Stimulated activated CD8-positive, alpha-beta memory T cell treated with anti-CD3 and anti-CD28 coated beads, Interleukin-12 subunit alpha, Interleukin-12 subunit beta, amount 100 ng/mL, for 1 hour (primary cell): ENCODE data around the gene GABRG3.

Experiments
- DNase-seq: peaks from one replicate; pipeline ENCODE4 v3.0.0-alpha.2; 2020; ENCODE audit warnings: low read depth

The GABRG3 gene

DNA sequence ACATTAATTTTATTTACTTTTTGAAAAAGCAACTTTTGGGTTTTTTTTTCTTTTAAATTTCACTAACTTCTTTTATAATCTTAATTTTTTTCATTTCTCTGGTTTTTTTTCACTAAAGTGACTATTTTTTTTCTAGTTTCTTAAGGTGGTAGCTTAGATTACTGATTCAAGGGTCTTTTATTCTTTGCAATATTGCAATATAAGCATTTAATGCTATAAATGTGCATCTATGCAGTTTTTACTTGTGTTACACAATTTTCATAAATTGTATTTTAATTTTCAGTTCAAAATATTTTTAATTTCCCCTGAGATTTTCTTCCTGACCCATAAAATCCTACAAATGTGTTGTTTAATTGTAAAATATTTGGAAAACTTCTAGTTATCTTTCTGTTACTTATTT, 535.8 kb downstream of the GABRG3 start:
- DNase-seq, result no peak

DNA sequence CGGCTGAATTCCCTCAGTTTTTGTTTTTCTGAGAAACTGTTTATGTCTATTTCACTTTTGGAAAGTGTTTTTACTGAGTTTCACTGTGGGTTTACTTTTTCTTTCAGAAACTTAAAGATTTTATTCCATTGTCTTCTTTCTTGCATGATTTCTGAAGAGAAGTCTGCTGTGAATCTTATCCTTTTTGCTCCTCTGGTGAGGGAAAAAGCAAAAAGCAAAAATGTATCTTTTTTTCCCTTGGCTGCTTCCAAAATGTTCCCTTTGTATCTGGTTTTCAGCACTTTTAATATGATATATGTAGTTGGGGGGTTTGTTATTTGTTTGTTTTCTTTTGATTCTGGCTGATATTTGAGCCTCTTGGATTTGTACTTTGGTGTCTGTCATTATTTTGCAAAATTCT, 538.0 kb downstream of the GABRG3 start:
- no peak for DNase-seq

DNA sequence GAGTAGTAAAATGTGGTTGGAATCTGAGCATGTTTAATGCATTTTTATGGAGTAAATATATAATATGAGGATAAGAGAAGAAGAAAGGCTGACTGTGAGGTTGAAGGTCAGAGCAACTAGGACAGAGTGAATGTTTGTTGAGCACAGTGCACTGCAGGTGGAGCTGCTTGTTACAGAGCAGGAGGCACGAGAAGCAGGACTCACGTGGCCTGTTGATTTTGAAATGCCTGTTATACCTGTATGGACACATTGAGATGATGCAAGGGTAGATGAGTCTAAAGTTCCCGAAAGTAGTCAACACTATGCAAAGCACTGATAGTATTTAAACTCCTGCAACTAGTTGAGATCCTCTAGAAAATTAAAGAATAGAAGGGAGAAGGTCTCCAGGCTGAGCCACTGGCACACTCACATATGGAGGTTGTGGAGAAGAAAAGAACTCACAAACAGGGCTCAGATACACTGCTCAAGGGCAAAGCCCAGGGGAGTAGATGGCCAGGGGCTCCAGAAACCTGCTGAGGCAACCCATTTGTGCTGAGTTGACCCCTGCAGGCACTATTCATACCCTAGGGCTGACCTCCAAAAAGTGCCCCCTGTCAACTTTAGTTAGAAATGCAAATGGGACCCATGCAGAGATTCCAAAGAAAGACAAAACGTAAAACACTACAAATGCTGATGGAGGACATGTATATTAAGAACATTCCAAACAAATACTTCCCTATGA, 541.5 kb downstream of the GABRG3 start:
- no peak for DNase-seq

DNA sequence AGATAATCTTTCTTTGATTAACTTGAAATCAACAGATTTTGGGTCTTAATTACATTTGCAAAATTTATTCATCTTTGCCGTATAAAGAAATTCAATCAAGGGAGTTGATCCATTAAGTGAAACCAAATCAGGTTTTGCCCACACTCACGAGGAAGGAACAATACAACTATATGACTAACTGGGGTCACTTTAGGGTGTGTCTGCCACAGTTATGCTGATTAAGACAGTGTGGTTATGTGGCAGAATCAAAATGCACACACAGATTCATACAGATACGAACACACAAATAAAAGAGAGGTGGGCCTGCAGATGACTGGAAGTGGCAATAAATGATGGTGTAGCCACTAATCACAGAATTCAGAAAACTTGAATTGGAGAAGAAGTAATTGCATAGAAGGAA, 543.5 kb downstream of the GABRG3 start:
- DNase-seq, result no peak

GRCh38 chr15:27527490-27528067, 556.6 kb downstream of the GABRG3 start:
- DNase-seq, result no peak

GRCh38 chr15:27529399-27529798, 558.4 kb downstream of the GABRG3 start:
- DNase-seq, result no peak

- DNase-seq, result no peak
These were observed 560.0 kb downstream of the GABRG3 start for GRCh38 chr15:27530994-27531393.

GRCh38 chr15:27532358-27532757, 561.4 kb downstream of the GABRG3 start:
- DNase-seq, result no peak

DNA sequence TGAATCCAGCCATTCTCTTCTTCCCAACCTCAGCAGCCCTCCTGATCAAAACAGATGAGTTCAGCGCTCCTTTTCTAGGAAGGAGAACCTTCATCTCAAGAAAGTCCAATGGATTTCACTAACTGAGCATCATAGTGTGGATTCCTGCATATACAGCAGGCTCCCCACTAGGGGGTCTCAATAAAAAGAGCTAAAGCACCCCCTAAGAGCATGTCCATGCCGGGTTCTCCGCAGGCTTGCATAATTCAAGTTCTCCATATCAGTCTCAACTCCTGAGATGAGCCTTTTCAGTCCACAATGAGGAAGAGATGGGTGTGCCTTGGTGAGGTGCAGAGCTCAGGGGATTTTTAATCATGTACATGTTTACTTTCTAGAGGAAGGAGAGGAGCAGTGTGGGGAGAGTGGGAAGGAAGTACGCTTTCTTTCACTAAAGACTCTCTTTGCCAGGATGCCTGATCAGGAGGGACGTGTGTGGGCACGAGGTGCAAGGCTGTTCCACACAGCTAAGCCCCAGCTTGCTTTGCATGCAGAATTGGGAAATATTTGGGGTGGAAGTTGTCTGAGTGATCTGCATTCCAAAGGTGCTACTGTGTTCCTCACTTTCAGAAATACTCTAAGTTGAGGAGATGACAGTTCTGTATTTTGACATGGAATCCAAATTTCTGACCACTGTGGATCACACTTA, 564.6 kb downstream of the GABRG3 start:
- DNase-seq, result no peak

- DNase-seq, result no peak
These were observed 567.3 kb downstream of the GABRG3 start for GRCh38 chr15:27538325-27538724.

- DNase-seq, result no peak
These were observed 570.6 kb downstream of the GABRG3 start for GRCh38 chr15:27541581-27541980.

DNA sequence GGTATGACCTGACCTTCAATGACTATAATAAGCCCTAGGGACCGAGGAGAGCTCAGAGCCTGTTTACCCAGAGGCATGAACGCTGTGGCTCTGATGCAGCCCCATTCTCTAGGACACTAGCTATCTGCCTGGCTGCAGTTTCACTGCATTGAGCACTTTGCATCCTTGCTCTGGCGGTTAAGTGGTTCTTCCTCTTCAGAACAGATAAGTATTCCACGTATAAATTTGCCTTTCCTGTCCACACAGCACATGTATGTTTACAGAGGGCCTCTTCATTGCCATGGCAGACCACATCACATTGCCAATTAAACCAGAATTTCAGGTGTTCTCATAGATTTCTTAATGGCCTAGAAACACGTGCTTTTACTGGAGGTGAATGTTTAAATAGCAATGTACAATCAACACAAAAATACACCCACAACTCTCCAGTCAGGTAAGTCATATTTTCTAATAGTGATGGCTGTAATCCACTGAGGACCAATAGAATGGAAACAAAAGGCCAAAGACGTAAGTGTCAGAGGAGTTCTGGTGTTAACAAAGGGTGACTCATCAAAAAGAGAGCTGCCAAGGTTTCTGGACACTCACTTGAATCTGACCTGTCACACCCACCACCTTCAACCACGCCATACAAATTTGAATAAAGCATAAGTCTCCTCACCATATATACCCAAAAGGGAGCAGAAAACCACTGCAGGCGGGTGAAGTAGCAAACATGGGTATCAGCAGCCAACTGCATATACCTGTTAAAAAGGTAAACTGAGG, 574.7 kb downstream of the GABRG3 start:
- no peak for DNase-seq

DNA sequence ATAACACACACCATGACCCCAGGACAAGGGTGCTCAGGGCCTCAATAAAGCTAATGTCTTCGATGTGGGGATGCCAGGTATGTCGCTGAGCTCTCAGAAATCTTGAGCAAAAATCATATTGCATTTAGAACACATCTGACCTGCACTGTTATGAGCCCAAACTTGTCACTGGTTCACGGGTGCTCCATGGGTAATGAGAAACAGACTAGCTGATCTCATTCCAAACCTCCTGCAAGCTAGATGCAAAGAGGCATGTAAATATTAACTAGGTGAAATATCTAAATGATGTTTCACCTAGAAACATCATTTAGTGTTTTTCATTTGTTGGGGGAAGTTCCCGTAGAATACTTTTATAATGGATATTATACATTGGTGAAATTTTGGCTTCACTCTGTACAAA, 578.8 kb downstream of the GABRG3 start:
- DNase-seq, result no peak

- no peak for DNase-seq
These were observed 579.7 kb downstream of the GABRG3 start for GRCh38 chr15:27550635-27551034.

DNA sequence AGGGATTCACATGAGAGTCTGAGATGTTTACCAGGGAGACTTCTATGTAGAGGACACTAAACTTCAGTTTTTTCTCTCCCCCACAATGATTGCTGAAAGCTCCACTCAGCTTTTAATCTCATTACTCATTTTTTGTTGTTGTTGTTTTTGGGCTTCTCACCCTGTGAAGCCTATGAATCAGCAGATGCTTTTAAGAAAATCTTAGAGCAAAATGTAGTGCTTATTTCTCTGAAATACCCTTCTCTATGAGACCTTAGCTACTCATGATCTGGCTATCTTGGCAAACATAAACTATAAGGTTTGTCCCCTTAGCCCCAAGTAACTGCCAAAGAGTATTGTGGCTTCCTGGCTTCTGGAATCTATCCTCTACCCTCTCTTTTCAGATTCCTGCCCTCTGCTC, 590.8 kb downstream of the GABRG3 start:
- no peak for DNase-seq

GRCh38 chr15:27563765-27564370, 592.9 kb downstream of the GABRG3 start:
- no peak for DNase-seq

DNA sequence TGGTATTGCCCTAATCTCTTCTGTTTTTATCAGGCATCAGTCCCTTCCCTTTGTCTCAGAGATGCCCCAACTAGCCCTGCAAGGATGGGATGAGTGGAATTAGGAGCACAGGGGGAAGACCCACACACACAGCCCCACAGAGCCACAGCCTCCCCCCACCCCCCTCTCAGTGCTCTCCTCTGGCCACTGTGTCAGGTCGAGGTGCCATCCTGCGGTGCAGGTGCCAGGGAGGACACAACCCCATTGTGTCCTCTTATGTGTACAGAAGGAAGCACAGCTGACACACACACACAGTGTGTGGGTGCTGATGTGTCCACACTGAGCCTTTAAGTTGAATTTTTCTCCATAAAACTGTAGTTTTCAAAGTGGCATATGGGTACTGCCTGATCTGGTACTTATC, 593.7 kb downstream of the GABRG3 start:
- no peak for DNase-seq

DNA sequence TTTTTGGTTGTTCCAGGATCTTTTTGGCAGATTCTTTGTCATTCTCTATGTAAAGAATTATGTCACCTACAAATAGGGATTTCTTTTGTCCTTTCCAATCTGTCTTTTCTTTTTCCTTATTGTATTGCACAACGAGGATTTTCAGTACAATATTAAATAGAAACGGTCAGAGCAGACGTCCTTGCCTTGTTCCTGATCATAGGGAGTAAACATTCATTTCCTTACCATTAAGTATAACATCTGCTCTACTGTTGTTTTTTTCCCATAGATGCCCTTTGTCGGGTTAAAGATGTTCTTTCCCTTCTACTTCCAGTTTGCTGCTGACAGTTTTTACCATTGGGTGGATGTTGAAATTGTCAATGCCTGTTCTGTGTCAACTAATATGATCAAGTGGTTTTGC, 599.8 kb downstream of the GABRG3 start:
- DNase-seq, result no peak

GRCh38 chr15:27573805-27574485, 603.0 kb downstream of the GABRG3 start:
- no peak for DNase-seq

GRCh38 chr15:27574541-27575054, 603.6 kb downstream of the GABRG3 start:
- DNase-seq, result no peak

DNA sequence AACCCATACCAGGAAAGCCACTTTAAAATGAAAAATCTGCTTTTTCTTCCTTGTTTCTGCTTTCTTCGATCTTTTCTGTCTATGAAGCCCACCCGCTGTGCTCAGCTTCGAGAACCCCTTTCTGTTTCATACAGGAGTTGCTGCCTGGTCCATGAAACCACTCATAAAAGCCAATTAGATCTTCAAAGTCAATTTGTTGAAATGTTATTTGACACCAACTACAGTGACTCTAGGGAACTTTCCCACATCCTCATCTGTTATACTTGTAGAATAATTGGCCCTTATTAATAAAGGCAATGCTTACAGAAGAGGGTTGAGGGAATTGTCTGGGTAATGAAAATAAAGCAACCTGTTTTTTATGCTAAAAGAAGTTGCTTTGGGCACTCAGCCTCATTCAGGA, 604.5 kb downstream of the GABRG3 start:
- DNase-seq, result no peak

DNA sequence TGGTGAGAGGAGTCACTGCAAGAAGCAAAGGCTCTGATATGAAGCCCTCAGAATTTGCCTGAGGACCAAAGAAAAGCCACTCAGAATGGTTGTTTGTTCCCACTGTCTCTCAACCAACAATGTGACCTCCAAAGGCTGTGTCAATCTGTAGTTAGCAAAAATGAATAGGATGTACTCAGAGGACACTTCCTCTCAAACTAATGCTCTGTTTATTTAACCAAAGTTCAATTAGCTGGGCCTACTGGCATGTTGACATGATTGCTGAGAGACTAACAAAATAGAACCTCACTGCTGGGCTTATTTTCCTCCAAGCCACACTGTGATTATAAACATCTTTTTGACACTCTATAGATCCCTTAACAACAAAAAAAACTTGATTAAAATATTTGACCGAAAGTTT, 605.6 kb downstream of the GABRG3 start:
- DNase-seq, result no peak
